Prostate gland (tissue), 2 donors: ENCODE results near the gene ILDR1. TPM values are rescaled to one million over a fixed set of nuclear protein-coding genes. Genes with fewer than 3 reads are reported as not detected.

Experiments used
- DNase-seq: peaks from one replicate; pipeline ENCODE4 v3.0.0-alpha.2; 2019; ENCODE audit warnings: low spot score
- H3K27ac ChIP-seq, 2 donors: fragments of 200-600 bp; sonication (generic); 2 replicates each; pipeline ENCODE4 v1.5.1; 2017 to 2019
- H3K27me3 ChIP-seq: fragments of 200-600 bp; sonication (generic); replicated peaks from 2 replicates; pipeline ENCODE4 v1.5.1; 2019; ENCODE audit not compliant: insufficient read depth
- H3K36me3 ChIP-seq, 2 donors: fragments of 200-600 bp; sonication (generic); 1 replicate in 1 of 2; 2 replicates in 1 of 2; pipeline versions ENCODE4 v1.5.1 to v1.8.1; 2017 to 2019
- H3K4me1 ChIP-seq: fragments of 200-600 bp; sonication (generic); replicated peaks from 2 replicates; pipeline ENCODE4 v1.5.1; 2019
- H3K4me3 ChIP-seq, 2 donors: fragments of 200-600 bp; sonication (generic); 2 replicates each; pipeline ENCODE4 v1.5.1; 2017 to 2019
- H3K9me3 ChIP-seq: fragments of 200-600 bp; sonication (generic); 2 replicates; pipeline ENCODE4 v1.5.1; 2017
- CTCF ChIP-seq, 4 experiments: fragments of 200-600 bp in 2 of 4; fragments of 450-650 bp in 2 of 4; sonication (generic) in 2 of 4; IDR thresholded peaks; 1 replicate in 3 of 4; 2 replicates in 1 of 4; pipeline ENCODE4 v1.5.1; 2016 to 2019; ENCODE audit warnings: antibody characterized with exemption in 4 of 4, mild to moderate bottlenecking in 2 of 4, moderate library complexity in 2 of 4
- POLR2A ChIP-seq: fragments of 450-650 bp; IDR thresholded peaks from one replicate; pipeline ENCODE4 v1.6.1; 2016; ENCODE audit warnings: antibody characterized with exemption, mild to moderate bottlenecking
- POLR2AphosphoS5 ChIP-seq: sonication (generic); formaldehyde crosslinking; IDR thresholded peaks from one replicate; pipeline ENCODE4 v1.6.1; 2017; ENCODE audit warnings: antibody characterized with exemption
- WGBS: methylation state at CpG from one replicate; pipeline ENCODE4 v1.1.5; 2018; 5-methylcytosine and 5-hydroxymethylcytosine counted together
- intact Hi-C: fragments of 100-400 bp; cut with DNase I; formaldehyde crosslinking; loops from one replicate; pipeline ENCODE4 v1.14.2; 2022
- total RNA-seq, 2 donors: library from RNA; depleted of rRNA; stranded (reverse); fragments of >200 nt; gene quantifications; one replicate each; pipeline ENCODE4 v1.1.0, GENCODE V29; 2016

ILDR1 gene
- total RNA-seq, 2 donors from 2014 or later = 8.0 to 8.3 TPM

GRCh38 chr3:121961283-121961682 is 60.8 kb downstream of the ILDR1 start:
- Histone ChIP-seq H3K4me1 (no peaks in the 10 kb centered on the region), H3K27ac (peak overlapping the region in 1 of 2 donors; percentile 12), H3K27me3 (no peaks in the 10 kb centered on the region), H3K36me3 (no peaks in the 10 kb centered on the region), H3K9me3 (no peaks in the 10 kb centered on the region), H3K4me3 (no peak overlapping the region)
- TF ChIP-seq CTCF (IDR thresholded peaks at IDR 0.05) = no peak
- no peak for TF ChIP-seq POLR2AphosphoS5
- no peak for TF ChIP-seq POLR2A
- DNase-seq = no peak
- intact Hi-C loops = no loop called here

GRCh38 chr3:121958801-121959200 is 63.2 kb downstream of the ILDR1 start:
- no peaks in the 10 kb centered on the region for H3K36me3 ChIP-seq
- TF ChIP-seq POLR2AphosphoS5 (no peak), CTCF (IDR thresholded peaks at IDR 0.05) (no peak), POLR2A (no peak)
- 75% methylated on average over 3 of the region's 3 CpGs for WGBS
- no peaks in the 10 kb centered on the region for H3K27me3 ChIP-seq
- no peak for DNase-seq
- H3K4me1 ChIP-seq = no peaks in the 10 kb centered on the region
- intact Hi-C loops = no loop called here
- no peak overlapping the region for H3K27ac ChIP-seq
- no peak overlapping the region for H3K4me3 ChIP-seq
- no peaks in the 10 kb centered on the region for H3K9me3 ChIP-seq

- Histone ChIP-seq H3K27me3 (no peaks in the 10 kb centered on the region), H3K27ac (peak overlapping the region in 1 of 2 donors; percentile 16), H3K4me3 (no peak overlapping the region), H3K36me3 (no peaks in the 10 kb centered on the region), H3K4me1 (no peaks in the 10 kb centered on the region), H3K9me3 (no peaks in the 10 kb centered on the region)
- DNase-seq = no peak
- intact Hi-C loops = no loop called here
- WGBS = 91% methylated on average over 2 of the region's 2 CpGs
- TF ChIP-seq POLR2A (no peak), POLR2AphosphoS5 (no peak), CTCF (IDR thresholded peaks at IDR 0.05) (no peak)
Measured at GRCh38 chr3:121957674-121958415, 64.2 kb downstream of the ILDR1 start.

- WGBS = 90% methylated on average over 3 of the region's 3 CpGs
- Histone ChIP-seq H3K36me3 (no peaks in the 10 kb centered on the region), H3K4me1 (no peaks in the 10 kb centered on the region), H3K9me3 (no peaks in the 10 kb centered on the region), H3K27ac (no peak overlapping the region), H3K4me3 (no peak overlapping the region), H3K27me3 (no peaks in the 10 kb centered on the region)
- TF ChIP-seq CTCF (IDR thresholded peaks at IDR 0.05) (no peak), POLR2AphosphoS5 (no peak), POLR2A (no peak)
- intact Hi-C loops = no loop called here
- no peak for DNase-seq
Measured at GRCh38 chr3:121956363-121956762, 65.7 kb downstream of the ILDR1 start.

- DNase-seq = no peak
- Histone ChIP-seq H3K27ac (no peak overlapping the region), H3K4me1 (no peaks in the 10 kb centered on the region), H3K36me3 (no peaks in the 10 kb centered on the region), H3K27me3 (no peaks in the 10 kb centered on the region), H3K9me3 (no peaks in the 10 kb centered on the region), H3K4me3 (no peak overlapping the region)
- intact Hi-C loops = no loop called here
- no peak for TF ChIP-seq POLR2A
- TF ChIP-seq POLR2AphosphoS5 = no peak
- no peak for TF ChIP-seq CTCF (IDR thresholded peaks at IDR 0.05)
- WGBS = 82% methylated on average over 1 of the region's 1 CpG
Measured at GRCh38 chr3:121951291-121951919, 70.6 kb downstream of the ILDR1 start.
